WTC11 (cell line): ENCODE data around the gene HAPLN3.

Source experiments
- CTCF ChIP-seq: fragments of 200-600 bp; IDR thresholded peaks from 2 replicates; pipeline ENCODE4 v1.8.0; 2022; ENCODE audit warnings: antibody characterized with exemption
- E2F1 ChIP-seq: sonication (generic); formaldehyde crosslinking; IDR thresholded peaks from 2 replicates; pipeline ENCODE4 v1.8.0; 2022; ENCODE audit warnings: mild to moderate bottlenecking, missing genetic modification reagents
- EMX1 ChIP-seq: fragments of 250-450 bp; sonication (Bioruptor Pico); IDR thresholded peaks from 2 replicates; pipeline ENCODE4 v1.8.0; 2021; ENCODE audit warnings: mild to moderate bottlenecking
- ETV6 ChIP-seq: sonication (generic); formaldehyde crosslinking; IDR thresholded peaks from 2 replicates; pipeline ENCODE4 v1.8.1; 2022; ENCODE audit warnings: mild to moderate bottlenecking, missing genetic modification reagents
- NR2C2 ChIP-seq: sonication (generic); formaldehyde crosslinking; IDR thresholded peaks from 2 replicates; pipeline ENCODE4 v1.8.0; 2022; ENCODE audit warnings: mild to moderate bottlenecking, missing genetic modification reagents
- USF2 ChIP-seq: sonication (generic); formaldehyde crosslinking; IDR thresholded peaks from 2 replicates; pipeline ENCODE4 v1.8.1; 2023; ENCODE audit warnings: mild to moderate bottlenecking, missing genetic modification reagents, moderate library complexity
- ZBTB21 ChIP-seq: sonication (generic); formaldehyde crosslinking; IDR thresholded peaks from 2 replicates; pipeline ENCODE4 v1.8.1; 2023; ENCODE audit warnings: mild to moderate bottlenecking, missing genetic modification reagents, borderline replicate concordance
- ZNF121 ChIP-seq: sonication (generic); formaldehyde crosslinking; IDR thresholded peaks from 2 replicates; pipeline ENCODE4 v1.8.0; 2023; ENCODE audit warnings: missing genetic modification reagents
- ZNF138 ChIP-seq: sonication (generic); formaldehyde crosslinking; conservative IDR thresholded peaks from 2 replicates; pipeline ENCODE4 v1.8.1; 2022; ENCODE audit warnings: mild to moderate bottlenecking, moderate library complexity, missing genetic modification reagents
- ZNF671 ChIP-seq: fragments of 250-450 bp; sonication (Bioruptor Pico); IDR thresholded peaks from 2 replicates; pipeline ENCODE4 v1.8.0; 2021; ENCODE audit warnings: mild to moderate bottlenecking

- no peak for TF ChIP-seq CTCF
- no peak for TF ChIP-seq ETV6 (CRISPR knock-in tag)
- no peak for TF ChIP-seq E2F1 (CRISPR knock-in tag)
- TF ChIP-seq EMX1 (CRISPR knock-in tag), result no peak
- TF ChIP-seq ZNF138 (CRISPR knock-in tag), result no peak
- no peak for TF ChIP-seq USF2 (CRISPR knock-in tag)
- TF ChIP-seq ZNF121 (CRISPR knock-in tag), result no peak
- TF ChIP-seq ZNF671 (CRISPR knock-in tag), result no peak
- no peak for TF ChIP-seq ZBTB21 (CRISPR knock-in tag)
- no peak for TF ChIP-seq NR2C2 (CRISPR knock-in tag)
These were observed 17.4 kb downstream of the HAPLN3 start for GRCh38 chr15:88877906-88878305.
